H9 (cell line): Measurements from ENCODE around the gene DBF4. TPM values are rescaled to one million over a fixed set of nuclear protein-coding genes. Genes with fewer than 3 reads are reported as not detected.
"Not testable (repeated sequence)": the region's sequence is repeated elsewhere in the genome, so short reads cannot be mapped to it uniquely, and the experiment has no call there.

Source experiments
- DNase-seq: peaks from one replicate; pipeline ENCODE4 v3.0.0-alpha.2; 2017
- H2AFZ ChIP-seq: one replicate; pipeline ENCODE4 v1.6.1; 2013; ENCODE audit warnings: mild to moderate bottlenecking, low read length, control low read depth, moderate library complexity
- H2AK5ac ChIP-seq: 2 replicates; pipeline ENCODE4 v1.6.1; 2013; ENCODE audit warnings: low read length, control low read depth, mixed read lengths; ENCODE audit not compliant: insufficient read length
- H2BK120ac ChIP-seq: one replicate; pipeline ENCODE4 v1.6.1; 2013; ENCODE audit warnings: low read depth, mild to moderate bottlenecking, low read length, control low read depth, inconsistent platforms; ENCODE audit not compliant: poor library complexity, severe bottlenecking
- H2BK12ac ChIP-seq: 2 replicates; pipeline ENCODE4 v1.6.1; 2013; ENCODE audit warnings: low read length, control low read depth, mixed read lengths, low read depth; ENCODE audit not compliant: insufficient read length
- H2BK15ac ChIP-seq: 2 replicates; pipeline ENCODE4 v1.6.1; 2013; ENCODE audit warnings: low read depth, low read length, control low read depth
- H2BK20ac ChIP-seq: one replicate; pipeline ENCODE4 v1.6.1; 2013; ENCODE audit warnings: low read depth, mild to moderate bottlenecking, low read length, control low read depth, inconsistent platforms; ENCODE audit not compliant: poor library complexity, severe bottlenecking
- H2BK5ac ChIP-seq: 2 replicates; pipeline ENCODE4 v1.6.1; 2013; ENCODE audit warnings: low read length, control low read depth, mixed read lengths; ENCODE audit not compliant: insufficient read length
- H3K14ac ChIP-seq: 2 replicates; pipeline ENCODE4 v1.6.1; 2013; ENCODE audit warnings: low read length, control low read depth; ENCODE audit not compliant: insufficient read depth
- H3K18ac ChIP-seq: 2 replicates; pipeline ENCODE4 v1.6.1; 2013; ENCODE audit warnings: low read depth, mild to moderate bottlenecking, mixed read lengths, low read length, control low read depth; ENCODE audit not compliant: insufficient read length
- H3K23ac ChIP-seq: 2 replicates; pipeline ENCODE4 v1.6.1; 2013; ENCODE audit warnings: low read length, control low read depth, mixed read lengths, low read depth; ENCODE audit not compliant: insufficient read length
- H3K23me2 ChIP-seq: 2 replicates; pipeline ENCODE4 v1.6.1; 2013; ENCODE audit warnings: low read depth, mild to moderate bottlenecking, mixed read lengths, low read length, control low read depth; ENCODE audit not compliant: insufficient read length, poor library complexity, severe bottlenecking
- H3K27ac ChIP-seq: 2 replicates; pipeline ENCODE4 v1.5.1; 2013; ENCODE audit warnings: low read length, control low read depth, mixed read lengths, low read depth; ENCODE audit not compliant: insufficient read length
- H3K27me3 ChIP-seq: 2 replicates; pipeline ENCODE4 v1.6.1; 2013; ENCODE audit warnings: low read length, control low read depth, inconsistent platforms; ENCODE audit not compliant: insufficient read depth
- H3K4ac ChIP-seq: 2 replicates; pipeline ENCODE4 v1.6.1; 2013; ENCODE audit warnings: low read depth, mild to moderate bottlenecking, control low read depth, inconsistent platforms, low read length, moderate library complexity
- H3K4me1 ChIP-seq: 2 replicates; pipeline ENCODE4 v1.6.1; 2013; ENCODE audit warnings: low read length, control low read depth, inconsistent platforms; ENCODE audit not compliant: insufficient read depth
- H3K4me2 ChIP-seq: 2 replicates; pipeline ENCODE4 v1.6.1; 2013; ENCODE audit warnings: low read length, control low read depth, mixed read lengths; ENCODE audit not compliant: insufficient read length, insufficient read depth
- H3K56ac ChIP-seq: 2 replicates; pipeline ENCODE4 v1.6.1; 2013; ENCODE audit warnings: low read depth, mild to moderate bottlenecking, mixed read lengths, low read length, control low read depth; ENCODE audit not compliant: insufficient read length
- H3K79me1 ChIP-seq: 2 replicates; pipeline ENCODE4 v1.6.1; 2013; ENCODE audit warnings: low read depth, mild to moderate bottlenecking, moderate library complexity, low read length, control low read depth, inconsistent platforms; ENCODE audit not compliant: insufficient read depth, poor library complexity, severe bottlenecking
- H3K79me2 ChIP-seq: 2 replicates; pipeline ENCODE4 v1.6.1; 2013; ENCODE audit warnings: low read length, control low read depth, inconsistent platforms; ENCODE audit not compliant: insufficient read depth
- H3K9ac ChIP-seq: 2 replicates; pipeline ENCODE4 v1.6.1; 2013; ENCODE audit warnings: low read length, control low read depth, mixed read lengths; ENCODE audit not compliant: insufficient read length; ENCODE audit errors: extremely low read depth
- H3K9me3 ChIP-seq: one replicate; pipeline ENCODE4 v1.6.1; 2013; ENCODE audit warnings: low read depth, low read length, inconsistent platforms; ENCODE audit not compliant: control insufficient read depth
- H3T11ph ChIP-seq: one replicate; pipeline ENCODE4 v1.6.1; 2013; ENCODE audit warnings: mild to moderate bottlenecking, low read length, control low read depth, inconsistent platforms
- H4K20me1 ChIP-seq: one replicate; pipeline ENCODE4 v1.6.1; 2013; ENCODE audit not compliant: control insufficient read depth, insufficient read length, insufficient read depth
- H4K5ac ChIP-seq: 2 replicates; pipeline ENCODE4 v1.6.1; 2013; ENCODE audit warnings: low read depth, mild to moderate bottlenecking, mixed read lengths, low read length, control low read depth; ENCODE audit not compliant: insufficient read length
- H4K8ac ChIP-seq: replicated peaks from 2 replicates; pipeline ENCODE4 v1.6.1; 2013; ENCODE audit warnings: low read length, control low read depth, mixed read lengths, low read depth; ENCODE audit not compliant: insufficient read length
- H4K91ac ChIP-seq: 2 replicates; pipeline ENCODE4 v1.6.1; 2013; ENCODE audit warnings: low read depth, mild to moderate bottlenecking, moderate library complexity, mixed read lengths, low read length, control low read depth; ENCODE audit not compliant: insufficient read length
- H3K27ac Mint-ChIP-seq, 3 experiments: 2 replicates in 2 of 3; 3 replicates in 1 of 3; pipeline ENCODE4 v1.8.0; 2020 to 2021; ENCODE audit warnings: mixed read lengths in 3 of 3, mild to moderate bottlenecking in 1 of 3, moderate library complexity in 1 of 3
- H3K27me3 Mint-ChIP-seq: 2 replicates; pipeline ENCODE4 v1.8.0; 2021; ENCODE audit warnings: low read depth, mild to moderate bottlenecking, moderate library complexity, mixed read lengths
- H3K36me3 Mint-ChIP-seq, 3 experiments: 2 replicates in 2 of 3; 3 replicates in 1 of 3; pipeline ENCODE4 v1.8.0; 2020 to 2021; ENCODE audit warnings: low read depth in 3 of 3, mixed read lengths in 3 of 3; ENCODE audit not compliant: insufficient read depth in 1 of 3
- H3K4me1 Mint-ChIP-seq, 2 experiments: 2 replicates each; pipeline ENCODE4 v1.8.0; 2020; ENCODE audit warnings: mixed read lengths in 2 of 2
- H3K4me3 Mint-ChIP-seq, 2 experiments: 2 replicates in 1 of 2; 3 replicates in 1 of 2; pipeline ENCODE4 v1.8.0; 2020 to 2021; ENCODE audit warnings: mild to moderate bottlenecking in 2 of 2, mixed read lengths in 2 of 2, moderate library complexity in 1 of 2
- H3K9me3 Mint-ChIP-seq, 2 experiments: 2 replicates in 1 of 2; 3 replicates in 1 of 2; pipeline ENCODE4 v1.8.0; 2020; ENCODE audit warnings: mild to moderate bottlenecking in 2 of 2, mixed read lengths in 2 of 2, moderate library complexity in 1 of 2
- CTCF ChIP-seq: fragments of 200-600 bp; sonication (generic); conservative IDR thresholded peaks from 3 replicates; pipeline ENCODE4 v1.8.0; 2021; ENCODE audit warnings: antibody characterized with exemption, mild to moderate bottlenecking
- WGBS: extraction: QIAGEN DNeasy Blood & Tissue Kit; methylation state at CpG from one replicate; pipeline ENCODE4 v1.1.7; 2013; ENCODE audit warnings: missing lambda C conversion rate, low lambda C conversion rate, mixed read lengths; ENCODE audit not compliant: insufficient read length; ENCODE audit errors: extremely low coverage; 5-methylcytosine and 5-hydroxymethylcytosine counted together
- total RNA-seq: library from RNA; stranded (reverse); gene quantifications from 2 replicates; pipeline ENCODE4 v1.2.1, GENCODE V29; 2021

Gene DBF4
- total RNA-seq, 1 experiment from 2014 or later, result 75.9 TPM

- peaks cover 13 to 34% (median 16%) of the 10 kb centered on the region in 3 experiments; a peak in 6 of 7 replicates for H3K36me3 Mint-ChIP-seq
- H4K91ac ChIP-seq, H2AK5ac ChIP-seq, H4K8ac ChIP-seq, H3K4me2 ChIP-seq, H2AFZ ChIP-seq, H3K27ac Mint-ChIP-seq, H3K23me2 ChIP-seq, H3K18ac ChIP-seq, H3K27me3 ChIP-seq, H2BK12ac ChIP-seq, H3K9me3 ChIP-seq, H4K20me1 ChIP-seq, H3K4ac ChIP-seq, H2BK20ac ChIP-seq, H2BK5ac ChIP-seq, H3K56ac ChIP-seq, H3K4me1 Mint-ChIP-seq, H3K27ac ChIP-seq, H3K9me3 Mint-ChIP-seq, H3K23ac ChIP-seq, H3K79me1 ChIP-seq, H3K4me1 ChIP-seq, H4K5ac ChIP-seq, H2BK120ac ChIP-seq, H3T11ph ChIP-seq, H3K27me3 Mint-ChIP-seq, H3K14ac ChIP-seq, H3K4me3 Mint-ChIP-seq, H3K79me2 ChIP-seq, H2BK15ac ChIP-seq, H3K9ac ChIP-seq, DNase-seq: not testable (repeated sequence)
- no CpG with 5 or more reads among the region's 4 CpGs for WGBS
- TF ChIP-seq CTCF, result peak; percentile 44
These were observed 32.5 kb downstream of the DBF4 start for GRCh38 chr7:87908814-87909213.
